WERI-Rb-1 (cell line): ENCODE data around the gene NPFFR2.

Experiments
- DNase-seq: peaks from one replicate; pipeline ENCODE4 v3.0.0-alpha.2; 2020
- H3K27ac ChIP-seq: fragments of 250-450 bp; sonication (Bioruptor Pico); 2 replicates; pipeline ENCODE4 v1.5.1; 2020; ENCODE audit warnings: mild to moderate bottlenecking, moderate library complexity
- H3K27me3 ChIP-seq: fragments of 250-450 bp; sonication (Bioruptor Pico); 2 replicates; pipeline ENCODE4 v1.5.1; 2021; ENCODE audit warnings: mild to moderate bottlenecking, low read depth, moderate library complexity; ENCODE audit not compliant: insufficient read depth, severe bottlenecking
- H3K36me3 ChIP-seq: fragments of 250-450 bp; sonication (Bioruptor Pico); 2 replicates; pipeline ENCODE4 v1.5.1; 2020; ENCODE audit warnings: mild to moderate bottlenecking, moderate library complexity
- H3K4me3 ChIP-seq: 2 replicates; pipeline ENCODE4 v1.5.1; 2011; ENCODE audit warnings: low read depth, mild to moderate bottlenecking, control low read depth, low read length
- H3K9me3 ChIP-seq: fragments of 250-450 bp; sonication (Bioruptor Pico); 2 replicates; pipeline ENCODE4 v1.5.1; 2021; ENCODE audit warnings: mild to moderate bottlenecking, moderate library complexity; ENCODE audit not compliant: severe bottlenecking
- TF ChIP-seq, protein P1 (sequence below): IDR thresholded peaks from 2 replicates; pipeline ENCODE4 v1.5.1; 2011; ENCODE audit warnings: low read depth, mild to moderate bottlenecking, control low read depth, inconsistent platforms, low read length

NPFFR2 gene

GRCh38 chr4:72186714-72187113 lies 154.9 kb downstream of the NPFFR2 start:
- TF ChIP-seq, protein P1, sequence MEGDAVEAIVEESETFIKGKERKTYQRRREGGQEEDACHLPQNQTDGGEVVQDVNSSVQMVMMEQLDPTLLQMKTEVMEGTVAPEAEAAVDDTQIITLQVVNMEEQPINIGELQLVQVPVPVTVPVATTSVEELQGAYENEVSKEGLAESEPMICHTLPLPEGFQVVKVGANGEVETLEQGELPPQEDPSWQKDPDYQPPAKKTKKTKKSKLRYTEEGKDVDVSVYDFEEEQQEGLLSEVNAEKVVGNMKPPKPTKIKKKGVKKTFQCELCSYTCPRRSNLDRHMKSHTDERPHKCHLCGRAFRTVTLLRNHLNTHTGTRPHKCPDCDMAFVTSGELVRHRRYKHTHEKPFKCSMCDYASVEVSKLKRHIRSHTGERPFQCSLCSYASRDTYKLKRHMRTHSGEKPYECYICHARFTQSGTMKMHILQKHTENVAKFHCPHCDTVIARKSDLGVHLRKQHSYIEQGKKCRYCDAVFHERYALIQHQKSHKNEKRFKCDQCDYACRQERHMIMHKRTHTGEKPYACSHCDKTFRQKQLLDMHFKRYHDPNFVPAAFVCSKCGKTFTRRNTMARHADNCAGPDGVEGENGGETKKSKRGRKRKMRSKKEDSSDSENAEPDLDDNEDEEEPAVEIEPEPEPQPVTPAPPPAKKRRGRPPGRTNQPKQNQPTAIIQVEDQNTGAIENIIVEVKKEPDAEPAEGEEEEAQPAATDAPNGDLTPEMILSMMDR: no peak
- H3K4me3 ChIP-seq: no peak overlapping the region

DNA sequence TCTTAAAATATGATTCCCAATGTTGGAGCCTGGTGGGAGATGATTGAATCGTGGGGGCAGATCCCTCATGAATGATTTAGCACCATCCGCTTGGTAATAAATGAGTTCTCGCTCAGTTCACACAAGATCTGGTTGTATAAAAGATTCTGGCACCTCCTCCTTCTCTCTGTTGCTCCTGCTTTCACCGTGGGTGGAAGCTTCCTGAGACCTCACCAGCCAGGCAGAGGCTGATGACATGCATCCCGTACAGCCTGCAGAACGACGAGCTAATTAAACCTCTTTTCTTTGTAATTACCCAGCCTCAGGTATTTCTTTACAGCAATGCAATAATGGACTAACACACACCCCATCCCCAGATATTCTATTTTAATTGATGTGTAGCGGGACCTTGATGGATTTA lies 162.2 kb downstream of the NPFFR2 start:
- TF ChIP-seq, protein P1: no peak
- no peaks in the 10 kb centered on the region for H3K27me3 ChIP-seq
- H3K9me3 ChIP-seq: no peaks in the 10 kb centered on the region
- no peak overlapping the region for H3K4me3 ChIP-seq
- DNase-seq: no peak
- no peak overlapping the region for H3K27ac ChIP-seq
- H3K36me3 ChIP-seq: no peaks in the 10 kb centered on the region

More at GRCh38 chr4:72186714-72187113, 154.9 kb downstream of the NPFFR2 start:
- H3K27ac ChIP-seq: no peak overlapping the region
- DNase-seq: no peak
- H3K27me3 ChIP-seq: no peaks in the 10 kb centered on the region
- no peaks in the 10 kb centered on the region for H3K9me3 ChIP-seq
- no peaks in the 10 kb centered on the region for H3K36me3 ChIP-seq

GRCh38 chr4:72194453-72194852 lies 162.7 kb downstream of the NPFFR2 start:
- H3K36me3 ChIP-seq: no peaks in the 10 kb centered on the region
- no peaks in the 10 kb centered on the region for H3K27me3 ChIP-seq
- no peaks in the 10 kb centered on the region for H3K9me3 ChIP-seq
- DNase-seq: no peak
- H3K27ac ChIP-seq: no peak overlapping the region
- no peak overlapping the region for H3K4me3 ChIP-seq
- TF ChIP-seq, protein P1: no peak
